HG02840 (cell line): ENCODE data around the gene CD52.
"Not testable (repeated sequence)": the region's sequence is repeated elsewhere in the genome, so short reads cannot be mapped to it uniquely, and the experiment has no call there.

ENCODE experiments used
- ATAC-seq: cut with Tn5 transposase; IDR thresholded peaks from one replicate; pipeline ENCODE4 v1.9.1; 2021; ENCODE audit warnings: mild to moderate bottlenecking, moderate library complexity, moderate number of reproducible peaks; ENCODE audit not compliant: unreplicated experiment, low FRiP score

CD52 gene

DNA sequence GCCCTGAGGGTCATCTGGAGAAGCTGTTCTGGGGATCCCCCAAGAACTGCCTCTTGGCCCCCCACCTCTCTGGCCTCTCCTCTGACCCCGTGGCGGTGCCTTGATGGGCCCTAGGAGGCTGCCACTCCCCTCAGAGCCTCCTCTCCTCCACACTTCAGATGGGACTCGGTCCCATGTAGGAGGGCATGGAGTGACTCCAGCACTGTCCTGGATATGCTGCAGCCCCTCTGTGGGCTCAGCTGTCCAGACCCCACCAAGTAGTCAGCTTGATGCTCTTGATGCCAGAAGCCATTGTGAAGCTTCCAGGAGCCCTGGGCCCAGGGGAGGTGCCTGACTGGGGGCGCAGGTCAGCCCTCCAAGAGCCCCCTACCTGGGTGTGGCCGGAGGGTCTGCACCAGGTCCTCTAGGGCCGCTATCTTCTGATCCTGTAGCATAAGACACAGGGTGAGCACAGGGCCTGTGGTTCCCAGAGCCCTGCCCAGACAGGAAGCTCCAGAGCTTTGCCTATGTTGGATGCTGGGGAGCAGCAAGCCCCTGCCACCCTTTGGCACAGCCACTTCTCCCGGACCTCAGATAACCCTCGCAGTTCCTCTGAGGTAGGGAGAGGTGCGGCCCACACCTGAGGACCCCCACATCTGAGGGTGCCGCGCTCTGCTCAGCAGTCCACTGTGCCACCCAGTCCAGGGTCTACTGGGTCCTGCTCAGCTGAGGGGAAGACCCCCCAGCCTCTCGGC lies 20.5 kb upstream of the CD52 start:
- no peak for ATAC-seq

DNA sequence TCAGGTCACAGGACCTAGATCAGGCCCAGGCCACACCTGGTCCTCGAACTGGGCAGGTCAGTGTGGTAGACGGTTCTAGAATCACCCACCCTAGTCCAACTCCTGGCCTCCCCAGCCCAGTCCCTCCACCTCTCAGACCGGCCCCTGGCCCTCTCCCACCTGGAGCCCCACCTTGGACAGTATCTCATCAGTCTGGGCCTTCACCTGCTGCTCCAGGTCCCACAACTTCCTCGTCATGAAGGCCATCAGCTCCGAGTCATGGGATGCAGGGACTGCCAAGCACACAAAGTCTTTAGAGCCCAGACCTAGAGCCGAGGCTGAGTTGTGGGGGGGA lies 20.0 kb upstream of the CD52 start:
- no peak for ATAC-seq

DNA sequence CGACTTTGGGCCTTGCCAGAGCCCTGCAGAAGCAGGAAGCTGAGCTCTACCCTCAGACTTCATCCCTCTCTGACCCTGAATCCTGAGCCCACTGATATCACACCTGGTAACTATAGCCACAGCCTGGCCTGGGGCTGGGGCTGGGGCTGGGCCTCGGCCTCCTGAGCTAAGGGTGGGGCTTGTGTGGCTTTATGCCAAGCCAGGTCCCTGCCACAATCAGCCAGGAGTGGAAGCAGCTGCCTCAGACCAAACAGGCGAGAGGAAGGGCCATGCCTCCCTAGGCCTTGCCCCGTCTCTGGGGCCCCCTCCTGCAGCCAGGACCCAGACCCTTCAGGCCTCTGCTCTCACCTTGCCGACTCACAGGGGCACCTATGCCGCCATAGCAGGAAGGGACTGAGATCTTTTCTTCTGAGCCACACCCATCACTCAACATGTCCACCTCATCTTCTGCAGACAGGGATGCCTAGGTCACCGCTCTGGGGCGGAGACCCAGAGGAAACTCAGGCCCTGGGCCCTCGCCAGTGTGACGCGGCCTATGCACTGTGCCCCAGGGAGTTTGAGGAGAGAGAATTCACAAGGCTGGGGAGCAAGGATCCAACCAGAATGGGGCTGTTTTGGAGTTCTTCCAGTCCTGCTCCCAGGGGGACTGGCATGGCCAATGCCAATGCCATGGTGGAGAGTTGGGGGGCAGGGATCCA lies 17.0 kb upstream of the CD52 start:
- no peak for ATAC-seq

DNA sequence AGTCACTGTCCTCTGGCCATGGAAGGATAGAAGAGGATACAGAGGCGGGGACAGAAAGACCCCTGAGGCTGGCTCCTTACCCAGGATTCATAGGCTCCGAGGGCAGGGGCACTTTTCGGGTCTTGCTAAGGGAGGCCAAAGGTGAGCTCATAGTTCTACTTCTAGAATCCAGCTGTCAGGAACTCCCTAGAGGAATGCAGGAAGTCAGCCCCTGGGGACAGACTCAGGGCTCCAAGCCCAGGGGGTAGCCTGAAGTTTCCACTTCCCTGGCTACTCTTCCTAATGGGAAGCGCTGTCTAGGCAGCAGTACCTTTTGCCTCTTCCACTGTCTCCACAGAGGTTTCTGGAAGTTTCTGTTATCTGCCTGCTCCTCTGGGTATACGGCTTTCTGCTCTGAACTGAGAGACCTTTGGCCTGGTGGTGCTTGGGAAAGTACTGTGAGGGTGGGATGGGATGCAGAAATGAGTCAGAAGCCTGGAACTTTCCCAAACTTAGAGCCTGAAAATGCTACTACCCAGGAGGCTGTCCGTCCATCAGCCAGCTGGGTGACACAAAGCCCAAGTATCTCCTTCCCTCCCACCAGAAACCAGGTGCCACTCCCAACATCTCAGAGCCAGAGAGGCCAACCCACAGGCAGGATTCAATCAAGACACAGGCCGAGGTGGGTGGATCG lies 14.9 kb upstream of the CD52 start:
- no peak for ATAC-seq

DNA sequence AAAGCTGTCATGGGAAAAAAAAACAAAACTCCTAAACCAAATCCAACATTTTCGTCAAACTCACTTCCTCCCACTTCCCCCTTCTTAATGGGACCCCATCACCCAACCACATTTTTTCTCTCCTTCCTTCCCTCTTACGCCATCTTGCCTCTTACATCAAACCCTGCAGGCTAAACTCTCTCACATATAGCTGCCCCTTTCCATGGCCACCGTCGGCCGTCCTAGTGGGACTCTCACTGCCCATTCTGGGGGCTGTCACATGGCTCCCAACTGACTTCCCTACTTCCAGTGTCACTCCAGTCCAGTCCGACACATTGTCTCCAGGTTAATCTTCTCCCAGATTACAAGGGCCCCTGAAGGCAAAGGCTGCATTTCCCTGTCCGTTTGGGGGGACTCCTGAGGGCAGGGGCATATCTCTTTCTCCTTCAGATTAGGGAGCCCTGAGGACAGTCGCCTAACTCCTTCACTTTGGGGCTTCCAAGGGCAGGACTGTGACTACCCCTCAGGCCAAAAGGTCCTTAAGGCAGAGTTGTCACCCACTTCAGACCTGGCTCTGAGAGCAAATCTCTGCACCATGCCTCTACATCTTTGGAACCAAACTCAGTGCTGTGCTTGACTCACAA lies 12.0 kb upstream of the CD52 start:
- ATAC-seq: peak; percentile 5

DNA sequence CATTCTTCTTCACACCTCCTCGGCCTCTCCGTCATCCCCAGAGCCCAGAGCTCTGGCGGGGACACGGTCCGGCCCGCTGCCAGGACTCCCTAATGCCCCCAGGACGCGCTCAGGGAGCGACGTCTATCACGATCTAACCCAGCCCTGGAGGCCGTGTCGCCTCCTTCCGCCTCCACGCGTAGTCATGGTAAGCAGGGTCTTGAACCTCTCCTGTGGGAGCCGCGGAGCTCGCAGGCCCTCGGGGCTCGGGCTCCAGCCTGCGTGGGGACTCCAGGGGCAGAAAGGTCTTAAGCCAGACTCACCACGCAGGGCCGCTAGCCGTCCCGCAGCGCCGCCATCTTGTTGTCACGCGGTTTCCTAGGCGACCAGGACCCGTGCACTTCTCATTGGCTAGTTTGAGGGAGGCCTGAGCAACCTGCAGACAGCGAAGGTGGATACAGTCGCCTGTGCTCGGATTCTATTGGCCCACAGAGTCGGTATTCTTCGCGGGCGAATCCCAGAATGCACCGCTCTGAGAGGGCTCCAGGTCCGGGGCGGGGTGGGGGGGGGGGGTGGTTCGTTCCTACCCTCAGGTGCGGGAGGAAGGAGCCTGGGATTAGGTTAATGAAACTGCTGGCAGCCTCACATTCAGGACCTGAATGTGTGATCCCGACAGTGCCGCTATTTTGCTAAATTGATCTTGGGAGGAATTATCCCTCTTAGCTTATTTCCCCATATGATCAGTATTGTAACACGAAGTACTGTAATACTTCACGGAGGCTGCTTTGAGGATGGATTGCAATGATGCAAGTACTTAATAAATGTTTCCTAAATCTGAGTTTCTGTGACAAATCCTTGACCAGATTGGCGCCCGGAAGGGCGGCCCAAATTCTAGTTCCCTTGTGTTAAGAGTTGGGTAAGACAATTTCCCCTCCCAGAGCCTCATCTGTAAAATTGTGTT lies 11.2 kb upstream of the CD52 start, which contains the start of gene UBXN11:
Gene UBXN11 (minus strand): TSS at position 347 of the 940 bp plus-strand sequence. CDS start 3,753 bp downstream, outside the sequence.
- ATAC-seq: peak; percentile 96

DNA sequence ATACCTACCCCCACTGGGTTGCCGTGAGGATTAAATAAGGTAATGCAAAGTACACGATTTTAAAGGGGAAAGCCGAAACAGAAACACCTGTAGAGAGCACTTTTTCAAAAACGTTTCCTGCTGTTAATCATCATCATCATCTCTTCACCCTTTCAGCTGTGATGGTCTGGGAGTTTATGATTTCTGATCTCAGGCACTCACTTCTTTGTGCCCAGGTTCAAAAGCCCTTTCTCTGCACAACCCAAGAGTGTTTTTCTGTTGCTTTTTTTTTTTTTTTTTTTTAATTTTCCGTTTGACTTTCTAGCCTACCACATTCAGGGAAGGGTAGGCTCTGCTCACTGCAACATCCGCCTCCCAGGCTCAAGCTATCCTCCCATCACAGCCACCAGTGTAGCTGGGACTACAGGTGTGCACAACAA lies 10.4 kb upstream of the CD52 start:
- no peak for ATAC-seq

DNA sequence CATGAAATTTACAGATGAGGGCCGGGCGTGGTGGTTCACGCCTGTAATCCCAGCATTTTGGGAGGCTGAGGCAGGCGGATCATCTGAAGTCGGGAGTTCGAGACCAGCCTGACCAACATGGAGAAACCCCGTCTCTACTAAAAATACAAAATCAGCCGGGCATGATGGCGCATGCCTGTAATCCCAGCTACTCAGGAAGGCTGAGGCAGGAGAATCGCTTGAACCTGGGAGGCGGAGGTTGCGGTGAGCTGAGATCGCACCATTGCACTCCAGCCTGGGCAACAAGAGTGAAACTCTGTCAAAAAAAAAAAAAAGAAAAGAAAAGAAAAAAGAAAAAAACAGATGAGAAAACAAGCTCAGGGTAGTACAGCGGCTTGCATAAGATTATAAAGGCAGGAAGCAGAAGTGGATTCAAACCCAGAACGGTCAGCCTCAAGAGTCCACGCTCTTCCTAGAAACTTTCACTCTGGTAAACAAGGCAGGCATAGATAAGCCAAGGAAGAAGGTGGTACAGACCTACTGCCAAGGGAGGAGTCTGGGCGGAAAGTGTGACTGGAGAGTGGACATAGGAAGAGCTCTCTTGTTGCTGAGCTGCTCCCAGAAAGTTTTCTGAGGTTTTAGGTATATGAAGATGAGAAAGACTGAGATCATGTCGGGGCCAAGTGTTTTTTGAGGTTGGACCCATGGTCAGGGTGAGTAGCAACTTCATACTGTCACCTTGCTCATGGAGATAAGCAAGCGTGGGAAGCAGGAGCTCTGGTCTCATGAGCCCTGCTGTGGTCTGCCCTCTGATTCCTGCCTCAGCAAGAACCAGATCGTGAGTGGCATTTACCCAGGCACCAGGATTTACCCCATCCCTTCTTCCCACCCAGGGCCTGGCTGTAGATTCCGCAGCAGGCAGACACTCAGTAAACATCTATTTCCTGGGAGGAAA lies 9.5 kb upstream of the CD52 start:
- ATAC-seq: not testable (repeated sequence)

DNA sequence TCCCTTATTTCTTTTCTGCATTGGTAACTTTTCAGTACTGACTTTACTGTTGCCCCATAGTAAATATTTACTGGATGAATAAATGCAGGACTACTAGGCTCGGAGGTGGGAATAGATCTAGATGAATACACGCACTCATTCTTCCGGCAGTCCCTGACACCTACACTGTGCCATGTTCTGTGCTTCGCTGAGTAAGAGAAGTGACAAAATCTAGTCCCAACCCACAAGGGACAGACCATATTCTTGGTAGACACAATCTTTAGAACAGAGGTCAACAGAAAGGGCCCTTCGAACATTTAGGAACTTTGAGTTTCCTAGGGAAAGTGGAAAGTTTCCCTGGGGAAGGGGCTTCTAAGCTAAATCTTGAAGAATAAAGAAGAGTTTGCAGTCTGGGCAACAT lies 3.3 kb upstream of the CD52 start:
- no peak for ATAC-seq

DNA sequence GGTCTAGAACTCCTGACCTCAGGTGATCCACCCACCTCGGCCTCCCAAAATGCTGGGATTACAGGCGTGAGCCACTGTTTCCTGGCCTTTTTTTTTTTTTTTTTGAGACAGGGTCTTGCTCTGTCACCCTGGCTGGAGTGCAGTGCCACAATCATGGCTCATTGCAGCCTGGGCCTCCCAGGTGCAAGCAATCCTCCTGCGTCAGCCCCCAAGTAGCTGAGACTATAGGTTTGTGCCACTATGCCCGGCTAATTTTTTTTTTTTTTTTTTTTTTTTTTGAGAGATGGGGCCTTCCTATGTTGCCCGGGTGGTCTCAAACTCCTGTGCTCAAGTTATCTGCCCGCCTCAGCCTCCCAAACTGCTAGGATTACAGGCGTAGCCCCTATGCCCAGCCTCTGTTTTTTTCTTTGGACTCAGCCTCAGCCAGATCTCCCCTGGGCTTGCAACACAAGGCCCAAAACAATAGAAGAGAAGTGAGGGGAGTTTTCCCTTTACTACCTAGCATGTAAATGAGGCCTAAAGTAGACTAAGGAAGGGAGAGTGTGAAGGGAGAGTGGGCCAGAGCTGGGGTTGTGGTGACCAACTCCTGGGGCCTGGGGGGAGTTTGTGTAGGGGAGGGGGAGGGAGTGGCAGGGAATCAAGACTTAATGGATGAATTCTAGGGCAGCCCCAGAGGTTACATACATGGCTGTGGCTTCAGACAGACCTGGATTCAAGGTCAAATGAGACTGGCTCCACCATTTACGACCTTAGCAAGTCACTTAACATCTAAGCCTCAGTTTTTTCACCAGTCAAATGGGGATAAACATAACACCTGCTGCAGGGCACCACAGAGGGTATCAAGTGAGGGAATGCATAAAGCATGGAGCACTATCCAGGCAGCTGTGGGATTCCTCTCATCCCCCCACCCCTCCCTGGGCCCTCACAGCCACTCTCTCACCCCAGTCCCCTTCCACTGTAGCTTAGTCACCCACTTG lies 1.6 kb upstream of the CD52 start:
- ATAC-seq: no peak

DNA sequence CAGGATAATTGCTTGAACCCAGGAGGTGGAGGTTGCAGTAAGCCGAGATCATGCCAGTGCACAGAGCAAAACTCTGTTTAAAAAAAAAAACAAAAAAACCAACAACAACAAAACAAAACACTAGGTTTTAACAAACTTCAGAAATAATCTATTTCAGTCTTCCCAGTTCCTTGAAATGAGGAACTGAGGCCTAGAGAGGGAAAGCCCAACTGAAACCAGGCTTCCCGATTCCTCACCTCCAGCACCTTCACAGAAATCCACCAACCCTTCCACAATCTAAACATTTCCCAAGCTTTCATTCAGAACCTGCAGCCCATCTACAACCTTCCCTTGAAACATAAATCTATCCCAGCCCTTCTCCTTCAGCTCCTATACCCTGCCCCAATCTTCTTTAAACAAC lies 612 bp upstream of the CD52 start:
- no peak for ATAC-seq

DNA sequence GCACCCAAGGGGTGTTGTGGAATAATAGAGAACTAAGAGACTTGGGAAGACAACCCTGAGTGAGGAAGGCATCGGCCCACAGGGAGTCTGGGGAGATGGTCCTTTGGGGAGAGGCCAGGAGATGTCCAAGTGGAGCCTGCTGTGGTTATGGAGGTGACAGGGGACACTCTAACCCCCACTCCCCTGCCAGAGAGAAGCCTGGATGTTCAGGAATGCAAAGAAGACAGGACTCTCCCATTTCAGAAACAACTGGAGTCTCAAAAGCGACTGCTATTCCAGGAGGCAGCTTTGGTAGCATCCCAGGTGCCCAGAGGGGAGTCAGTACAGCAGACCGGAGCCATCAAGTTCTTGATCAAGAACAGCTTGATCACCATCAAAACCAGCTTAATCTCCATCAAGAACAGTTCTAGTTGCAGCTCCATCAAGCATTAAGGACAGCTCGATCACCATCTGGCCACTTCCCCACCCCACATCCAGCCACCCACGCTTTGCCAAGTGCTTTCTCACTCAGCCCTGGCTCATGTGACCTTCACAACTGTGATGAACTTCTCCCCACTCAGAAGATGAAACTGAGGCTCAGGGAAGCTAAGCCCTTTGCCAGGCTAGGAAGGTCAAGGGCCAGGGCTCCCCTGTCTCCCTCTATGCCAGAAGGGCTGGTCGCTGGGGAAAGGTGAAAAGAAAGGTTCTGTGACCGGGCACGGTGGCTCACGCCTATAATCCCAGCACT lies 743 bp downstream of the CD52 start:
- ATAC-seq: no peak

DNA sequence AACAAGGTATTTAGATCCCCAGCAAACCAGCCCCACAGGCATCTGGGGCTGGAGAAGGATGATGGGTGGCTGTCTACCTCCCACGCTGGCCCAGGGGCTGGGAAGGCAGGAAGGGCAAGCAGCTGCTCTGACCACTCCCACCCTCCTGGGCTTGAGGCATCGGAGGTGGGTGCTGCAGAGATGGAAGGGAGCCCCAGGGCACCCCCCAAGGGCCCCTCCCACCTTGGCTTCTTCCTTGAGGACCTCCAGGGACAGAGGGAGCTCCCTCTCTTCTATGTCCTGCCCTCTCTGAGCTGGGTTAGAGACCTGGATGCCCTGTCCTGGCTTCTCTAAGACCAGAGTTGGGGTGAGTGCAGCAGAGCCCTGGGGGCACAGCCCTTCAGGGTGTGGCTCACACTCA lies 3.1 kb downstream of the CD52 start:
- ATAC-seq: no peak

DNA sequence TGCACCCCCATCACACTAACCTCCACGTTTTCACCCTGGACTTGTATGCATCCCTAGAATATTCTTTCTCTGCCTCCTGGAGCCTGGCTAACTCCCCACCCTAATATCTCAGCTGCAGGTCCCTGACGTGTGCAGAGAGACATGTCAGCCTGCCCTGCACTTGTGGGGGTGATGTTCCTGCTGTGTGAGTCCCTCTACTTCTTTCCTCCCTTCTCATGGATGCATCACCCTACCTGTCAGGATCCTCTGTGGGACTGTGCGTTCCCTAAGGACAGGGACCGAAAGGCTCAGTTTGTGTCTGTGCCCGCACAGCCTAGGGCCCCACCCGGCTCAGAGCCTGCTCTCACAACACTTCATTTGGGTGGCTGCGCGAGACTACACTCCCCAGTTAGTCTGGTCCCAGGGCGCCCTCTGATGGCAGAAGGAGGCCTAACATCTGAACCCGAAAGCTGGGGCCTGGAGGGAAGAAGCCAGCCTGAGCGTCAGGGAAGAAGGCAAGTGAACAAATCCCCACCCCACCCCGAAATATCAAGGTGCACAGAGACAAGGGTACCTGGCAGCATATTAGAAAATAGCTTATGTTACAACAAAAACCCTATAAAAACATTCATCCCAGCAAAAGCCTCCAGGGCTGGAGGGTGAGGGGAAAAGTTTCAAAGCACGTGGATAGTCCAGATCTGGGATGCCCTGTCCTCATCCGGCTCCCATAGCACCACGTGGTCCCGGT lies 3.7 kb downstream of the CD52 start:
- no peak for ATAC-seq

DNA sequence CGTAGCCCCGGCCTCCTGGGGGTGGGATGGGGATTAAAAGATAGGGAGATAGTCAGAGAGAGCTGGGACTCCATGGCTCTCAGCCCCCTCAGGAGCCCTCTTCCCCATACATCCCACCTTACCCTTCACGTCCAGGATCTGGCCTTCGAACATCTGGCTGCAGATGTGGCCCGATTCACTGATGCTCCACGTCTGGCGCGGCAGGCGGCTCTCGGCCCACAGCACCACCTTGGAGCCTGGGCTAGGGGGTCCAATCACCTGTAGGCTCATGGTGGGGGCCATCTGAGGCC lies 4.2 kb downstream of the CD52 start:
- no peak for ATAC-seq

DNA sequence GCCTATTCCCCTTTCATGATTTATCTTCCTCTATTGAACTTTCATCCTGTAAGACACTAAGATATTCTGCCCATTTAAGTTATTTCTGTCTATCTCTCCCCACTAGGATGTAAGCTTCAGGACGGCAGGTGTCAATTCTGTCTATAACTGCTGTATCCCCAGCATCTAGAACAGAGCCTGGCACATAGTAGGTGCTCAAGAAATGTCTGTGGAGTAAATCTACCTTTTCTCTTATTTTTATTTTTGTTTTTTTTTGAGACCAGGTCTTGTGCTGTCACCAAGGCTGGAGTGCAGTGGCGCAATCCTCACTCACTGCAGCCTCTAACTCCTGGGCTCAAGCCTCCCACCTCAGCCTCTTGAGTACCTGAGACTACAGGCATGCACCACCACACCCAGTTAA lies 5.6 kb downstream of the CD52 start:
- ATAC-seq: no peak

DNA sequence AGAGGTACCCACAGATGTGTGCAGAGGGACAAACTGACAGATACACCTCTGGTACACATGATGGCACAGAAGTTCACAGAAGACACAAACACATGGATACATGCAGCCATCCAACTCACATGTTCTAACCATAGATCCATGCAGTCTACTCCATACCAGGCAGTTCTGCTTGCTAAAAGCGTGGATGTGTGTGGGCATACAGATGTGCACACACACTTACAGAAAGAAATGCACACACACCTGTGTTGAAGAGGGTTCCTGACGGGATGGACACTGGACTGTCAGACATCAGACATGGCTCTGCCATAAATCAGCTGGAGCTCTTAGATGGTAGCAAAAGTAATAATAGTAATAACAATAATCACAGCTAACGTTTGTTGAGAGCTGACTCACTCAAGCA lies 6.8 kb downstream of the CD52 start:
- no peak for ATAC-seq
